ENCODE data around the gene GSTA2.

Gene GSTA2

DNA sequence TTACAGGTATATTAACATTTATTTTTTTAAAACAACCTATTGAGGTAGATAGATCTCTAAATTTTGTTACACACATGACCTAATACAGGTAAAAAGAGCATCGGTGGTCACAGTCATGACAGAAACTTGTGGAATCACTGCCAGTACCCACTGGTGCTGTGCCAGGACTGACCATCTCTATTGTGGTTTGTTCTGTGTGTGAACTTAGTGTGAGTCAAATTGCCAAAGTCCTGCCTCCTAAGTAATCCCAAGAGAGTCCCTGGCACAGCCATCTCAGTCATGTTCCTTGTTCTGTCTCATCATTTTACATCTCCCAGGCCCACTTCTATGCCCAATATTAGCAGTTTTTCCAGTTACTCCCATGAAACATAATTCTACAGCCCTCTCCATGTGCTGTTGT, 21.4 kb downstream of the GSTA2 start:
- TF ChIP-seq, protein P1, sequence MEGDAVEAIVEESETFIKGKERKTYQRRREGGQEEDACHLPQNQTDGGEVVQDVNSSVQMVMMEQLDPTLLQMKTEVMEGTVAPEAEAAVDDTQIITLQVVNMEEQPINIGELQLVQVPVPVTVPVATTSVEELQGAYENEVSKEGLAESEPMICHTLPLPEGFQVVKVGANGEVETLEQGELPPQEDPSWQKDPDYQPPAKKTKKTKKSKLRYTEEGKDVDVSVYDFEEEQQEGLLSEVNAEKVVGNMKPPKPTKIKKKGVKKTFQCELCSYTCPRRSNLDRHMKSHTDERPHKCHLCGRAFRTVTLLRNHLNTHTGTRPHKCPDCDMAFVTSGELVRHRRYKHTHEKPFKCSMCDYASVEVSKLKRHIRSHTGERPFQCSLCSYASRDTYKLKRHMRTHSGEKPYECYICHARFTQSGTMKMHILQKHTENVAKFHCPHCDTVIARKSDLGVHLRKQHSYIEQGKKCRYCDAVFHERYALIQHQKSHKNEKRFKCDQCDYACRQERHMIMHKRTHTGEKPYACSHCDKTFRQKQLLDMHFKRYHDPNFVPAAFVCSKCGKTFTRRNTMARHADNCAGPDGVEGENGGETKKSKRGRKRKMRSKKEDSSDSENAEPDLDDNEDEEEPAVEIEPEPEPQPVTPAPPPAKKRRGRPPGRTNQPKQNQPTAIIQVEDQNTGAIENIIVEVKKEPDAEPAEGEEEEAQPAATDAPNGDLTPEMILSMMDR (IDR thresholded peaks at IDR 0.05; ENCODE audit: low read depth, low read length, missing control alignments) = no peak
- Histone ChIP-seq H3K4me3 (ENCODE audit: low read depth, low read length) (no peak overlapping the region), H3K36me3 (replicated peaks) (no peaks in the 10 kb centered on the region), H3K27me3 (replicated peaks) (no peaks in the 10 kb centered on the region), H3K27ac (no peak overlapping the region)
- no peak for DNase-seq
- in situ Hi-C loops (cut with HindIII; ENCODE audit: low pct_ligation_motif_present, low sequenced_read_pairs) = no loop called here

DNA sequence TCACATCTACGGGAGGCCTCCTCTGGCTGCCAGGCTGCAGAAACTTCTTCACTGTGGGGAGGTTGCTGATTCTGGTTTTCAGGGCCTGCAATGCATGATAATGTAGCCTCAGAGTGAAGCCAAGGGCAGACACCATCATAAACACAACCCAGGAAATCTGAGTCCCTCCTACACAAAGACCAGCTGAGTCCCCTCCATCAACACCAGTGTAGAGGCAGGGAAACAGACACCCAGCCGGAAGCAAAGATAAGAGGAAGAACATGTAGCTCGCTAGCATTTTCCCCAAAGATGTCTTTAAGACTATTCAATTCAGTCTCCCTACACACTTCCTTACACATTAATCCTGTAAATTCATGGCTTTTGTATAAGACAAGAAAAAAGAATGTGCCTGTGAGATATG, 23.6 kb downstream of the GSTA2 start:
- no peak for DNase-seq
- H3K36me3 ChIP-seq (replicated peaks) = no peaks in the 10 kb centered on the region
- no peak overlapping the region for H3K27ac ChIP-seq
- no peaks in the 10 kb centered on the region for H3K27me3 ChIP-seq (replicated peaks)
- in situ Hi-C loops (cut with HindIII; ENCODE audit: low pct_ligation_motif_present, low sequenced_read_pairs) = no loop called here
- TF ChIP-seq, protein P1 (IDR thresholded peaks at IDR 0.05; ENCODE audit: low read depth, low read length, missing control alignments) = no peak
- H3K4me3 ChIP-seq (ENCODE audit: low read depth, low read length) = no peak overlapping the region

DNA sequence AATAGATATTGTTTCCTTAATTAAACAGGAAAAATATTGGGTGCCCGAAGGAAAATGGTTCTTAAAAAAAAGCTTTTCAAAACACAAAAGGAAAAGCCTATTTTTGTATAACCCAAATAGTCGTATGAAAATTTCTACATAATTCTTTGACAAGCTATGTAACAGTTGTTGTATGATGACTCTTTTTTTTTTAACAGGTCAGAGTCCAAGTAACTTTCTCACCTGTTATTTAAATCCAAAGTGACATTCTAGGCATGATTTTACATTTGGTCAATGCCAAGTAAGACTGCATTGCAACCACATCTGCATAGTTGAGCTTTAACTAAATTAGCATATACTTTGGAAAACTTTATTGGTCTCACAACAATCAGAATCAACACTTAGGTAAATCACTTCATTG, 24.1 kb downstream of the GSTA2 start:
- Histone ChIP-seq H3K27ac (no peak overlapping the region), H3K27me3 (replicated peaks) (no peaks in the 10 kb centered on the region), H3K4me3 (ENCODE audit: low read depth, low read length) (no peak overlapping the region), H3K36me3 (replicated peaks) (no peaks in the 10 kb centered on the region)
- no peak for DNase-seq
- TF ChIP-seq, protein P1 (IDR thresholded peaks at IDR 0.05; ENCODE audit: low read depth, low read length, missing control alignments) = no peak
- in situ Hi-C loops (cut with HindIII; ENCODE audit: low pct_ligation_motif_present, low sequenced_read_pairs) = no loop called here

DNA sequence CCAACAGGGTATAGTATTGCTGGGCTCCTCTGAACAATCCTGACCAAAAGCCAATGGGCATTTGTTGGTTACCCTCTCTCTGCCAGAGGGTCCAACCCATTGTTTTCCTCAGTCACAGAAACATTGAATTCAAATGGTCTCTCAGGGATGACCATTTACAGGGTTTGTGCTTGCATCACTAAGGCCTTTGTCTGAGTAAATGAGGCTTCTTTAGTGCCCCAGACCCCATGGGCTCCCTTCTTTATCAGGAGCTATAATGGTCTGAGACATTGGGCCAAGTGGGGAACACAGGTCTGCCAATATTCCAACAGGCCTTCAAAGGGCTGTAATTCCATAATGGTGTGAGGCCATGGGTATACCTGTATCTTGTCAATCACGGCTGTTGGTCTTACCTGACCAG, 27.1 kb downstream of the GSTA2 start:
- no peak for DNase-seq
- Histone ChIP-seq H3K4me3 (ENCODE audit: low read depth, low read length) (no peak overlapping the region), H3K27me3 (replicated peaks) (no peaks in the 10 kb centered on the region), H3K27ac (no peak overlapping the region), H3K36me3 (replicated peaks) (no peaks in the 10 kb centered on the region)
- TF ChIP-seq, protein P1 (IDR thresholded peaks at IDR 0.05; ENCODE audit: low read depth, low read length, missing control alignments) = no peak
- in situ Hi-C loops (cut with HindIII; ENCODE audit: low pct_ligation_motif_present, low sequenced_read_pairs) = no loop called here

DNA sequence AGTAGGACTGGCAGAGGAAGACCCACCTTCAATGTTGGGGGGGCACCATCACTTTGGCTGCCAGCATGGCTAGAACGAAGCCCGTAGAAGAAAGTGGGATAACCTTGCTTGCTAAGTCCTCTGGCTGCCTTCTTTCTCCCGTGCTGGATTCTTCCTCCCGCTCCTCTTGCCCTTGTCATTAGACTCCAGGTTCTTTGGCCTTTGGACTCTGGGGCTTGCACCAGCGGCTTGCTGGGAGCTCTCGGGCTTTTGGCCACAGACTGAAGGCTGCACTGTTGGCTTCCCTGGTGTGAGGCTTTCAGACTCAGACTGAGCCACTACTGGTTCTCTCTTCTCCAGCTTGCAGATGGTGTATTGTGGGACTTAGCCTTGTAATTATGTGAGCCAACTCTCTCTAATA, 28.2 kb downstream of the GSTA2 start:
- in situ Hi-C loops (cut with HindIII; ENCODE audit: low pct_ligation_motif_present, low sequenced_read_pairs) = no loop called here
- TF ChIP-seq, protein P1 (IDR thresholded peaks at IDR 0.05; ENCODE audit: low read depth, low read length, missing control alignments) = no peak

DNA sequence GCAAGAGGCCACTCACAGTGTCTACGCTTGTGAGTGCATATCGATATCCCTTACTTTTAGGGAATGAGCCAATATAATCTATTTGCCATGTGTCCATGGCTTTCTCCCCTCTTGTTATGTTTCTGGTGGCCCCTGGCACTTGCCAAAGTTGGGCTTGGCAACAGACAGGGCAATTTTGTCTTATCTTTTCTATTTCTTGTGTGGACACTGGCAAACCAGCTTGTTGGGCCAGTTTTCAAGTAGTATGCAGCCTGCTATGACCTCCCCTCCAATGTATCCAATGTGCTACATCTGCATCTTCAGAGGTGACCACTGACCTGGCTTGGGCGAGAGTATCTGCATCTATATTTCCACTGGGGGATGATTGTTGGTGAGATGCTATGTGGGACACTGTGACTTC, 29.2 kb downstream of the GSTA2 start:
- in situ Hi-C loops (cut with HindIII; ENCODE audit: low pct_ligation_motif_present, low sequenced_read_pairs) = no loop called here

More for the DNA sequence above, 28.2 kb downstream of the GSTA2 start:
- no peak overlapping the region for H3K4me3 ChIP-seq (ENCODE audit: low read depth, low read length)
- H3K36me3 ChIP-seq (replicated peaks) = no peaks in the 10 kb centered on the region
- H3K27me3 ChIP-seq (replicated peaks) = no peaks in the 10 kb centered on the region
- DNase-seq = no peak
- H3K27ac ChIP-seq = no peak overlapping the region

More for the DNA sequence above, 29.2 kb downstream of the GSTA2 start:
- Histone ChIP-seq H3K4me3 (ENCODE audit: low read depth, low read length) (no peak overlapping the region), H3K36me3 (replicated peaks) (no peaks in the 10 kb centered on the region), H3K27me3 (replicated peaks) (no peaks in the 10 kb centered on the region), H3K27ac (no peak overlapping the region)
- TF ChIP-seq, protein P1 (IDR thresholded peaks at IDR 0.05; ENCODE audit: low read depth, low read length, missing control alignments) = no peak
- no peak for DNase-seq

Data from brain microvascular endothelial cell (primary cell).